ENCODE data around the gene ARL5A. TPM values are rescaled to one million over a fixed set of nuclear protein-coding genes. Genes with fewer than 3 reads are reported as not detected.
A peak's percentile ranks its signal among the peaks of the same experiment; 100 is the strongest.

The ARL5A gene
- total RNA-seq, 4 donors from 2014 or later: 44.2 to 63.5 (median 55.0) TPM

- no peak for TF ChIP-seq CTCF (IDR thresholded peaks at IDR 0.05)
- ATAC-seq (ENCODE audit: low FRiP score) (peak; percentile 39), DNase-seq (ENCODE audit: low spot score) (no peak)
Observed at GRCh38 chr2:151771599-151772358, 56.4 kb downstream of the ARL5A start.

GRCh38 chr2:151770995-151771394 is 57.2 kb downstream of the ARL5A start:
- no peak for TF ChIP-seq CTCF (IDR thresholded peaks at IDR 0.05)
- DNase-seq (ENCODE audit: low spot score) (no peak), ATAC-seq (ENCODE audit: low FRiP score) (no peak)

GRCh38 chr2:151769606-151770005 is 58.6 kb downstream of the ARL5A start:
- no peak for TF ChIP-seq CTCF (IDR thresholded peaks at IDR 0.05)
- ATAC-seq (ENCODE audit: low FRiP score) (no peak), DNase-seq (ENCODE audit: low spot score) (no peak)

GRCh38 chr2:151767536-151767935 is 60.7 kb downstream of the ARL5A start:
- DNase-seq (ENCODE audit: low spot score): no peak
- ATAC-seq (ENCODE audit: low FRiP score): no peak
- TF ChIP-seq CTCF (IDR thresholded peaks at IDR 0.05): no peak

GRCh38 chr2:151766437-151767153 is 61.6 kb downstream of the ARL5A start:
- DNase-seq (ENCODE audit: low spot score) (no peak), ATAC-seq (ENCODE audit: low FRiP score) (no peak)
- no peak for TF ChIP-seq CTCF (IDR thresholded peaks at IDR 0.05)

- TF ChIP-seq CTCF (IDR thresholded peaks at IDR 0.05): no peak
- ATAC-seq (ENCODE audit: low FRiP score) (no peak), DNase-seq (ENCODE audit: low spot score) (no peak)
Observed at GRCh38 chr2:151765760-151766410, 62.3 kb downstream of the ARL5A start.
